AG20443 (cell line): ENCODE results near the gene METTL26.

ENCODE experiments used
- DNase-seq: peaks from one replicate; pipeline ENCODE4 v3.0.0; 2012; ENCODE audit warnings: low spot score, mixed read lengths

METTL26 gene

GRCh38 chr16:658679-659571, 22.8 kb upstream of the METTL26 start:
- DNase-seq, result no peak

DNA sequence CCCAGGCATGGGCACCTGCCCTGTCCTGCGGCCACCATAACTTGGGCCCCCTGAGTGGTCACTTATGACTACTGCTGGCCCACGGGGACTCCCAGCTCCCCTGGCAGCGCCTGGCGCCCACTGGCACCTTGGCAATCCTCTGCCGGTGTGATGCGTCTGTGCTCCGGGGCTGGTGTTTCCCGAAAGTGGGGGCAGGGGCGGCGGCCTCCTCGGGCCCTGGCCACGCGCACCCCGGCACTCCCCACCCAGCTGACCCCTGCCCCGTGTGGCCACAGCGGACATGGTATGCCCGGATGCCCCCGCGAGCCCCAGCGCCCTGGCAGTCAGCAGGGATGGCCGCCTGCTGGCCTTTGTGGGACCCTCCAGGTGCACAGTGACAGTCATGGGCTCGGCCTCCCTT, 21.4 kb upstream of the METTL26 start:
- no peak for DNase-seq

GRCh38 chr16:654034-654433, 17.9 kb upstream of the METTL26 start:
- DNase-seq, result no peak

DNA sequence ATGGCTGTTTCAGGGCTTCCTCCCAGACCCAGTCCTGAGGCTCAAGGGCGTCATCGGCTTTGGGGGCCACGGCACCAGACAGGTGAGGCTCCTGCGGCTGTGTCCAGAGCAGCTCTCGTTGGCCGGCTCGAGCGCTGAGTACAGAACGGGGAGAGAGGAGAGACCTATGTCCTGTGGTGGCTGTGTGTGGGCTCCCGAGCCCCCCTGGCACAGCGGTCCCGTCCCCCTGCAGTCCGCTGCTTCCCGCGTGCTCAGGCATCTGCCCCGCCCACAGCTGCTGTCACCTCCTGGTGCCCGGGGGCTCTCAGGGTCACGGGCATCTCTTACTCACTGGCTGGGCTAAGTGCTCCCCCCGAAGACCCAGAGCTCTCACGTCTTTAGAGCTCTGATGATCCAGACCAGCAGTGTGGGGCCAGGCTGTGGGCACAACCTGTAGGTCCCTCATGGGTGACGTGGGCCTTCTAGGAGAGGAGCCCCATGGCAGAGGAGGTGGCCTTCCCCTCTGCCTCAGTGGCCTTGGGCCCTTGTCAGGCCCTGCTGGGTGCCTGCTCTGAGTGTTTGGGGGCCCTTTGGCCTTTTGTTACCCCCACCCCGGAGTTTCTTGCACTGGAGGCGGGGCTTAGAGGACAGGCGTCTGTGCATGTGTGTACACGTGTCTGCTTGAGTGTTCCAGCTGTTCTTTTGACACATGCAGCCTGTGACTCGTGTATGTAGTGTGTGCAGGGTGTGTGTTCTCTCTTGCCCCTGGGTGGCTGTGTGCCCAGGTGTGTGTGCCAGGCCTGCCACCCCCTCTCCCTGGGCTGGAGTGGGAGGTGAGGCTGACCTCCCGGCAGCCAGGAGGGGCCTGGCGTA, 16.6 kb upstream of the METTL26 start:
- DNase-seq, result no peak

- DNase-seq, result no peak
Observed at GRCh38 chr16:651844-652243, 15.7 kb upstream of the METTL26 start.

DNA sequence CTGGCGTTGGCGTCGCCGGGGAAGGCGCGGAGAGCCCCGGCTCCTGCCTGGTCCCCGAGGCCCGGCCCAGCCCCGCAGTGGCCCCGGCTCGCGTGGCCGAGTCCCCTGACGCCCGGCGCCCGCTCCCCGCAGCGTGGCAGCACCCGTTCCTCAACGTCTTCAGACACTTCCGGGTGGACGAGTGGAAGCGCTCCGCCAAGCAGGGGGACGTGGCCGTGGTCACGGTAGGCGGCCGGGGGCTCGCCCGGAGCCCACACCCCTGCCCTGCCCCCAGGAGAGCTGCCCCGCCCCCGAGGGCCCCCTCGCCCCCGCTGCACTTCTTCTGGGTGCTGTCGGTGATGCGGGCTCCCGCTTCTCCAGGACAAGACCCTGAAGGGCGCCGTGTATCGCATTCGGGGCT, 13.5 kb upstream of the METTL26 start:
- DNase-seq, result peak; percentile 28

GRCh38 chr16:648781-649589, 12.9 kb upstream of the METTL26 start, which contains the start of gene WDR90:
Gene WDR90 (plus strand): TSS chr16:649365. CDS start chr16:649417, 52 bp downstream.
- peak; percentile 97 for DNase-seq

- DNase-seq, result peak; percentile 34
Observed at GRCh38 chr16:648071-648780, 12.1 kb upstream of the METTL26 start.

DNA sequence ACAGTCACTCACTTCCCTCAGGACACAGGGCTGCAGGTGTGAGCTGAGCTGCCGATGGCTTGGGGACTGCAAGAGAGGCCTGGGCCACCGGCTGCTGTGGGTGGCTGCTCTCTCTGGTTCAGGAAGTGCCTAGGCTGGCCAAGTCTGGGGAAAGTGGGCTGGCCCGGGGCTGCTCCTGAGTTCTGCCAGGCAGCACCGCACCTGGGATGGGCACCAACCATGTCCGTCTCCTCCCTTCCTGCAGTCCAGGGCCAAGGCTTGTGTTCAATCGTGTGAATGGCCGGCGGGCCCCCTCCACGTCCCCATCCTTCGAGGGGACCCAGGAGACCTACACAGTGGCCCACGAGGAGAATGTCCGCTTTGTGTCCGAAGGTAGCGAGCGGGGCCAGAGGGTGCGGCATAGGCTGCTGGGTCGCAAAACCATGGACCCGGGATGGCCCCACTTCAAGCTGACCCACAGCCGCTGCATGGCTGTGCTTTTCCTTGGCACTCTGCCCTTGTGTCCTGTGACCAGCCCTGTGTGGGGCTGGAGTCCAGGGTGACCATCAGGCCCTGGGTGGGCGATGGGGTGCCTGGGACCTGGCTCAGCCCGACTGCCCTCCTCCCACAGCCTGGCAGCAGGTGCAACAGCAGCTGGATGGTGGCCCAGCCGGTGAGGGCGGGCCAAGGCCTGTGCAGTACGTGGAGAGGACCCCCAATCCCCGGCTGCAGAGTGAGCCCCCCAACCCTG, 11.2 kb upstream of the METTL26 start:
- no peak for DNase-seq

GRCh38 chr16:646679-647172, 10.6 kb upstream of the METTL26 start:
- DNase-seq, result no peak

GRCh38 chr16:645852-646678, 10.0 kb upstream of the METTL26 start:
- DNase-seq, result no peak

DNA sequence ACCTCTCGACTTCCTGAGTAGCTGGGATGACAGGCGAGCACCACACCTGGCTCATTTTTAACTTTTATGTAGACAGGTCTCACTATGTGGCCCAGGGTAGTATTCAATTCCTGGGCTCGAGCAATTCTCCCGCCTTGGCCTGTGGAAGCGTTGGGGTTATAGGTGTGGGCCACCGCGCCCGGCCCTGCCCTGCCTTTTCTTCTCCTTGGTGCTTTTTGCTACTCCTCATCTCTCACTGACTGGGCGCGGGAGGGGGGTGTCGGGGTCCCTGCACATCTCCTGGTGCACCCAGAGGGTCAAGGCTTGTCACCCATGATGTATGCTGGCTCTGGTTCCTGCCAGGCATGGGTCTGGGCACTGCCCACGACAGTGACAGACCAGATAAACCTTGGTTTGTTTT, 8.5 kb upstream of the METTL26 start:
- no peak for DNase-seq

- no peak for DNase-seq
Observed at GRCh38 chr16:643050-643368, 6.9 kb upstream of the METTL26 start.

DNA sequence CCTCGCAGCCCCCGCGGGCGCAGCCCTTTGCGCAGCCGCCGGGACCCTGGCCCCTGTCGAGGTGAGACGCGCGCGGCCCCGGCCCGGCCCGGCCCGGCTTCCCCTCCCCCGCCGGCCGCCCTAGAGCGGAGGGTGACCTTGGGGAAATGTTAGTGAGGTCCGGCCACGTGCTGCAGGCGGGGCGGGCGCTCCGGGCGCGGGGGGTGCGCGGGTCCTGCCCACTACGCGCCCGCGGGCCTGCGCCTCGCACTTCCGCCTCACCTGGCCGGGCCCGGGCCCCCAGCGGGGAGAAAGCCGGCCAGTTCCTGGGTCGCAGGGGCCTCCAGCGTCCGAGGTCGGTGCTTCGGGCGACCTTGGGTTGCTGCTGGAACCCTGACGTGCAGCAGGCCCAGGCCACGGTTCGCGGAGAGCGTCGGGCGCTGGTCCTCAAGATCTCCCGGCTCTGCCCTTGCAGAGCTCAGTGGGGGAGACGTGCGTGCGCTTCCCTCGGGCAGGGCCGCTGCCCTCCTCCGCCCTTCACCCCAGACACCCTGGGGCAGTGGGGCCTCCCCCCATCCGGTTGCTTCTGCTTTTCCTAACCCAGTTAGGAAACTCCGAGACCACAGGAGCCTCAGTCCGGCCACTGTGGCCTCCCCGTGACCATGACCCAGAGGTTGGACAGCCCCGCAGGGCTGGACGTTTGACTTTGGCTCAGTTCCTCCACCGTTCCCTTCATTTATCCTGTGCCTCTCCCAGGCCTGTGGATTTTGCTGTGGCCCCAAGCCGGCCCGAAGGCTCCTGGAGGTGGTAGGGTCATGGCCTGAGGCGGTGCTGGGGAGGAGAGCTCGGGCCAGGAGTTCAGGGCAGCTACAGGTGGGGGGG, 6.3 kb upstream of the METTL26 start:
- peak; percentile 45 for DNase-seq

DNA sequence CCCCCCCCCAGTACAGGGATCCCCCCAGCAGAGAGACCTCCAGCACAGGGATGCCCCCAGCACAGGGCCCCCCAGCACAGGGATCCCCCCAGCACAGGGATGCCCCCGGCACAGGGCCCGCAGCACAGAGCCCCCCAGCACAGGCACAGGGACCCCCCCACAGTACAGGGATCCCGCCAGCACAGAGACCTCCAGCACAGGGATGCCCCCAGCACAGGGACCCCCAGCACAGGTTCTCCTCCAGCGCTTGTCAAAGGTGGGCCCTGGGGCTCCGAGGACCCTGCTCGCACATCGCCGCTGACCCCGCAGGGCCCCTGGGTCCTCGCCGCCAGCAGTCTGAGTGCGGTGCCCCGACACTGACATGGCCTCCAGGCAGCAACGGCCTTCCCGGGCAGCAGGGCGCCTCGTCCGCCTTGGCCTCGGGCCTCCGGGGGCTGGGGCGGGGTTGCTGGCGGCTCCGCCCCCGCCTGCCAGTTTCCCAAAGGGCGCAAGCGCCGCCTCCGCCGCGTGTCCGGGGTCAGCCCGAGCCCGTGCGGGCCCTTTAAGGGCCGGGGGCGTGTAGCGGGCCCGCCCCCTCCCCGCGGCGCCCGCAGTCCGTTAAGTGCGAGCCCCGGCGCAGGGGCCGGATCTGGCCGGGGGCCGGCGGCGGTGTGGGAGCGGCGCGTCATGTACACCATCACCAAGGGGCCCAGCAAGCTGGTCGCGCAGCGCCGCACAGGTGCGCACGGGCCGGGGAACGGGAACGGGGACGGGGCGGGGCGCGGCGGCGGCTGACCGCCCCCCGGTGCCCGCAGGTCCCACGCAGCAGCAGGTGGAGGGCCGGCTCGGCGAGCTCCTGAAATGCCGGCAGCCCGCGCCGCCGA, 5.5 kb upstream of the METTL26 start, which contains the start of gene MCRIP2:
Gene MCRIP2 (plus strand): TSS at position 503 of the 863 bp plus-strand sequence. CDS start 164 bp downstream, at position 667.
- peak; percentile 93 for DNase-seq

DNA sequence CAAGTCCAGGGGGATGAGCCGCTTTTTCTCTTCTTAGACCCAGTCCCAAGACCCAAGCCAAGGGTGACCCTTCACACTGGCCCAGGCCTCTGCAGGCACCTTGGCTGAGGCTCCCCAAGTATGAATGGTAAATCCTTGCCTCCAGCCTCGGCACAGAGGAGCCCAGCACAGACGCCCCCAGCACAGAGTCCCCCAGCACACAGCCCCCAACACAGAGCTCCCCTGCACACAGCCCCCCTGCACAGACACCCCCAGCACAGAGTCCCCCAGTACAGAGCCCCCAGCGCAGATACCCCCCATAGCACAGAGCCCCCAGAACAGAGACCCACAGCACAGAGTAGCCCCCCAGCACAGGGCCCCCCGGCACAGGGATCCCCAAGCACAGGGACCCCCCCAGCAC, 4.5 kb upstream of the METTL26 start:
- DNase-seq, result no peak

DNA sequence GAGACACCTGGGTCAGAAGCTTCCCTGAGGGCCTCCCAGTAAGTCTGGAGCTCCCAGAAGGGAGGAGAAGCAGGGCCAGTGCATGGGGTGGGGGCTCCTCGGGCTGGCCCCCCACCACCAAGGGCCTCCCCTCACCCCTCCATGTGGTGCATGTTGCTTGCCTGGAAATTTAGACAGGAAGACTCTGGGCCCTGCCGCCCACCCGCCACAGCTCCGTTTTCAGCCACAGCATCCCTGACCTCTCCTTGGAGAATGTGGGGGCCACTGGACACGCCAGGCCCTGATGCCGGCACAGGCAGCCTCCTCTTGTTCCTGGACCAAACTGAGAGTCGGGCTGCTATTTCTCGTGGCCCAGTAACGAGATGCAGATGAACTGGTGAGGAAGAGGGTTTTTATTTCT, 2.7 kb upstream of the METTL26 start:
- DNase-seq, result no peak
